GM21367 (cell line): ENCODE data around the gene NAB1.
"Not testable (repeated sequence)": the region's sequence is repeated elsewhere in the genome, so short reads cannot be mapped to it uniquely, and the experiment has no call there.

ENCODE experiments used
- ATAC-seq: cut with Tn5 transposase; IDR thresholded peaks from one replicate; pipeline ENCODE4 v1.9.1; 2021; ENCODE audit not compliant: unreplicated experiment

Gene NAB1

GRCh38 chr2:190649035-190649797, at the start of gene NAB1:
Gene NAB1 (plus strand): TSS chr2:190649083. CDS start chr2:190659177, 10,094 bp downstream.
- peak; percentile 35 for ATAC-seq

GRCh38 chr2:190599546-190600220, 49.2 kb upstream of the NAB1 start:
- no peak for ATAC-seq

- ATAC-seq, result no peak
These were observed 48.4 kb upstream of the NAB1 start for GRCh38 chr2:190600293-190601103.

GRCh38 chr2:190603374-190603773, 45.5 kb upstream of the NAB1 start:
- no peak for ATAC-seq

- ATAC-seq, result no peak
These were observed 41.8 kb upstream of the NAB1 start for GRCh38 chr2:190607014-190607597.

GRCh38 chr2:190607657-190608357, 41.1 kb upstream of the NAB1 start:
- no peak for ATAC-seq

- not testable (repeated sequence) for ATAC-seq
These were observed 40.0 kb upstream of the NAB1 start for GRCh38 chr2:190608863-190609262.

GRCh38 chr2:190609397-190609796, 39.5 kb upstream of the NAB1 start:
- not testable (repeated sequence) for ATAC-seq

GRCh38 chr2:190610528-190610927, 38.4 kb upstream of the NAB1 start:
- ATAC-seq, result not testable (repeated sequence)

GRCh38 chr2:190615555-190616200, 33.2 kb upstream of the NAB1 start:
- ATAC-seq, result no peak

- ATAC-seq, result no peak
These were observed 30.9 kb upstream of the NAB1 start for GRCh38 chr2:190618030-190618429.

- no peak for ATAC-seq
These were observed 23.2 kb upstream of the NAB1 start for GRCh38 chr2:190625691-190626090.

GRCh38 chr2:190626641-190627210, 22.2 kb upstream of the NAB1 start:
- ATAC-seq, result no peak

- ATAC-seq, result peak; percentile 80
These were observed 21.2 kb upstream of the NAB1 start for GRCh38 chr2:190627448-190628412.

- ATAC-seq, result no peak
These were observed 20.1 kb upstream of the NAB1 start for GRCh38 chr2:190628591-190629319.

GRCh38 chr2:190634381-190634780, 14.5 kb upstream of the NAB1 start:
- no peak for ATAC-seq

- ATAC-seq, result no peak
These were observed 13.1 kb upstream of the NAB1 start for GRCh38 chr2:190635781-190636180.

GRCh38 chr2:190636361-190636760, 12.5 kb upstream of the NAB1 start:
- no peak for ATAC-seq
